ENCODE measurements around the gene RRP8. TPM values are rescaled to one million over a fixed set of nuclear protein-coding genes. Genes with fewer than 3 reads are reported as not detected.

The RRP8 gene
- polyA plus RNA-seq (2012; ENCODE audit: missing spikeins): 17.4 TPM

GRCh38 chr11:6603287-6604080 is at the start of gene RRP8, which contains the start of gene ILK:
Gene RRP8 (minus strand): TSS chr11:6603616. CDS start chr11:6603502, 114 bp downstream.
Gene ILK (plus strand): TSS chr11:6603774. CDS start chr11:6604272, 498 bp downstream.
- TF ChIP-seq TAF1 (IDR thresholded peaks at IDR 0.05; ENCODE audit: borderline replicate concordance, low read depth, low read length): peak; percentile 84
- TF ChIP-seq POLR2AphosphoS5 (IDR thresholded peaks at IDR 0.05; ENCODE audit: low read depth, low read length): peak; percentile 80
- peak; percentile 85 for TF ChIP-seq POLR2A (IDR thresholded peaks at IDR 0.05; ENCODE audit: low read depth, low read length)
- FAIRE-seq: peak; percentile 99
- DNase-seq (ENCODE audit: insufficient read length): peak; percentile 93

GRCh38 chr11:6653097-6653496 is 49.7 kb upstream of the RRP8 start:
- FAIRE-seq (no peak), DNase-seq (ENCODE audit: insufficient read length) (no peak)
- no peak for TF ChIP-seq POLR2AphosphoS5 (IDR thresholded peaks at IDR 0.05; ENCODE audit: low read depth, low read length)
- TF ChIP-seq POLR2A (IDR thresholded peaks at IDR 0.05; ENCODE audit: low read depth, low read length): no peak
- no peak for TF ChIP-seq TAF1 (IDR thresholded peaks at IDR 0.05; ENCODE audit: borderline replicate concordance, low read depth, low read length)

DNA sequence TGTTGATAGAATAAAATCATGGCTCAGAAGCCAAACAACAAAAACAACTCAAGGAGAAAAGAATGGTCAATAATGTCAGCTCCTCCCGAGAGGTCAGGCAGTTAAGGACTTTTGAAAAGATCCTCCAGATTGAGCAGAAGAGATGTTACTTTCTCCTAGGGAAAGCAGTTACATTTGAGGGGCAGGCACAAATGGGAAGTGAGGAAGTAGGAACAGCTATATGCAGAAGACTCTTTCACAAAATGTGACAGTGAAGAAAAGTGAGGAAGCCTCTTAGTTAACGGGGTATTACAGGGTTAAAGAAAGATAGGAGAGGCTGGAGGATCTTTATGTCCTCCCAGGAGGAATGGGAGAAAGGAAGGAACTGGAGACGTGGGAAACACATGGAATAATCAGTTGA is 48.8 kb upstream of the RRP8 start:
- no peak for FAIRE-seq
- no peak for DNase-seq (ENCODE audit: insufficient read length)
- no peak for TF ChIP-seq TAF1 (IDR thresholded peaks at IDR 0.05; ENCODE audit: borderline replicate concordance, low read depth, low read length)
- TF ChIP-seq POLR2AphosphoS5 (IDR thresholded peaks at IDR 0.05; ENCODE audit: low read depth, low read length): no peak
- no peak for TF ChIP-seq POLR2A (IDR thresholded peaks at IDR 0.05; ENCODE audit: low read depth, low read length)

- TF ChIP-seq POLR2AphosphoS5 (IDR thresholded peaks at IDR 0.05; ENCODE audit: low read depth, low read length) (no peak), POLR2A (IDR thresholded peaks at IDR 0.05; ENCODE audit: low read depth, low read length) (no peak)
- DNase-seq (ENCODE audit: insufficient read length) (no peak), FAIRE-seq (no peak)
Measured at GRCh38 chr11:6650980-6651379, 47.6 kb upstream of the RRP8 start.

DNA sequence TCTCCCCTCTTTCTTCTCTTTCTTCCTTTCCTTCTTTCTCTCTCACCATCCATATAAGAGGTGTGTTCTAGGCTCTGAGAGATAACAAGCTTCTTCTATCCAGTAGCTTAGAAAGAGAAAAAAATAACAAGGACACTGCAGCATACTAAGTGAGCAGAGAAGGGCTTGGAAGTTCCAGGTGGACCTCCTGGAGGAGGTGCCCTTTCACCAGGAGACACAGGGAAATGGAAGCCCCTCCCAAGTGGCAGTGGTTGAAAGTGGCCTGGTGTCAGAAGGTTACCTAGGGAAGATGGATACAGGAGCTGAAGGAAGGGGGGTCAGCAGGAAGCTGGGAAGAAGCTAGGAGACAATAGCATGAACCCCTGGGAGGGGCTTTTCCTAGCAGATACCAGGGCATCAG is 46.7 kb upstream of the RRP8 start:
- TF ChIP-seq TAF1 (IDR thresholded peaks at IDR 0.05; ENCODE audit: borderline replicate concordance, low read depth, low read length) (no peak), POLR2AphosphoS5 (IDR thresholded peaks at IDR 0.05; ENCODE audit: low read depth, low read length) (no peak), POLR2A (IDR thresholded peaks at IDR 0.05; ENCODE audit: low read depth, low read length) (no peak)
- no peak for DNase-seq (ENCODE audit: insufficient read length)
- FAIRE-seq: no peak

- FAIRE-seq: no peak
- TF ChIP-seq TAF1 (IDR thresholded peaks at IDR 0.05; ENCODE audit: borderline replicate concordance, low read depth, low read length): no peak
- no peak for DNase-seq (ENCODE audit: insufficient read length)
Measured at GRCh38 chr11:6648501-6648900, 45.1 kb upstream of the RRP8 start.

GRCh38 chr11:6647836-6648235 is 44.4 kb upstream of the RRP8 start:
- DNase-seq (ENCODE audit: insufficient read length): no peak
- no peak for TF ChIP-seq TAF1 (IDR thresholded peaks at IDR 0.05; ENCODE audit: borderline replicate concordance, low read depth, low read length)
- no peak for TF ChIP-seq POLR2AphosphoS5 (IDR thresholded peaks at IDR 0.05; ENCODE audit: low read depth, low read length)
- TF ChIP-seq POLR2A (IDR thresholded peaks at IDR 0.05; ENCODE audit: low read depth, low read length): no peak
- FAIRE-seq: no peak

DNA sequence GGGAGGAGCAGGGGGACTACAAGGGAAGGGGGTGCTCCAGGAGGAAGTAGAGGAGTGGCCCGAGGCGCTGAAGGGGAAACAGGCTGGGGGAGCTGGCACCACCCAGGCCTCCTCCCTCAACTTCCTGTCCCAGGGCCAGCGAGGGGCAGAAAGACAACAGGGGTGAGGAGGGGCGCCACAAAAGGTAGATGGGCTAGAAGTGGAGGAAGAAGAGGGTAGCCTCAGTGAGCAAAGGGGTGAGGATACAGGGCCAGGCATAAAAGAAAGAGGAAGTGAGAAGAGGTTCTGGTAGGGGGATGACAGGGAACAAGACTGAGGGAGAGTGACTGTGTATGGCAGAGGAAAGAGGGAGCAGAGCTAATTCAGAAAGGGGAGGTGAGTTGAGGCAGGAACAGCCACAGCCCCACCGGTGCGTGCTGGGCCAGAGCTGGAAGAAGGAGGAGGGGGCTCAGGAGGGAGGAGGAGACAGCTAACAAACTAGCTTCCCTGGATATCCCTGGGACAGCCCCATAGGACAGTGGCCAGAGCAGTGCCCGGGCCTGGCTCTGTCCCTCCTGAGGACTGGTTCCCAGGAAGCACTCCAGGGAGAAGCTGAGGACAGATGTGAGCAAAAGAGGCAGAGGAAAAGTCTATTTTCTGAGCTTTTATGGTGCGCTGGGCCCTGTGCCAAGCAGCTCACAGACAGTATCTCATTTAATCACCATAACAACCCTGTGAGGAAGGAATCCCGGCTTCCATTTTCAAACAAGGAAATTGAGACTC is 43.7 kb upstream of the RRP8 start:
- TF ChIP-seq TAF1 (IDR thresholded peaks at IDR 0.05; ENCODE audit: borderline replicate concordance, low read depth, low read length) (no peak), POLR2A (IDR thresholded peaks at IDR 0.05; ENCODE audit: low read depth, low read length) (no peak), POLR2AphosphoS5 (IDR thresholded peaks at IDR 0.05; ENCODE audit: low read depth, low read length) (no peak)
- DNase-seq (ENCODE audit: insufficient read length) (no peak), FAIRE-seq (peak; percentile 99)

- FAIRE-seq (no peak), DNase-seq (ENCODE audit: insufficient read length) (no peak)
- TF ChIP-seq POLR2A (IDR thresholded peaks at IDR 0.05; ENCODE audit: low read depth, low read length): no peak
- no peak for TF ChIP-seq TAF1 (IDR thresholded peaks at IDR 0.05; ENCODE audit: borderline replicate concordance, low read depth, low read length)
Measured at GRCh38 chr11:6646576-6646917, 43.1 kb upstream of the RRP8 start.

DNA sequence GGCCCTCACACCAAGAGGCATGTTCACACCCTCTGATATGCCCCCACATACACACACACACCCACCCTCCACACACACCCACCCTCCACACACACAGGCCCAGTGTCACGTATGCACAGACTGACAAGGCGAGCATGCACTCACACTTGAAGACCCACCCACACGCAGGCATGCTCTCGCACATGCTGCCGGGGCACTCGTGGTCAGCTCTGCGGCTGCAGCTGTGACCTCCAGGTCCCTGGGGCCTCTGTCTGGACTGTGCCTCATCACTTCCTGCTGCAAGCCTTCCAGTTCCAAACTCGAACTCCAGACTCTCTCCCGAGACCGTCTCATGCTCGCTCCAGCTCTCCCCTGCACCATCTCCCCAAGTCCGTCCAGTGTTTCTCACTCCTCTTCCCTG is 42.7 kb upstream of the RRP8 start:
- TF ChIP-seq POLR2AphosphoS5 (IDR thresholded peaks at IDR 0.05; ENCODE audit: low read depth, low read length): no peak
- TF ChIP-seq TAF1 (IDR thresholded peaks at IDR 0.05; ENCODE audit: borderline replicate concordance, low read depth, low read length): no peak
- no peak for TF ChIP-seq POLR2A (IDR thresholded peaks at IDR 0.05; ENCODE audit: low read depth, low read length)
- DNase-seq (ENCODE audit: insufficient read length) (no peak), FAIRE-seq (no peak)

DNA sequence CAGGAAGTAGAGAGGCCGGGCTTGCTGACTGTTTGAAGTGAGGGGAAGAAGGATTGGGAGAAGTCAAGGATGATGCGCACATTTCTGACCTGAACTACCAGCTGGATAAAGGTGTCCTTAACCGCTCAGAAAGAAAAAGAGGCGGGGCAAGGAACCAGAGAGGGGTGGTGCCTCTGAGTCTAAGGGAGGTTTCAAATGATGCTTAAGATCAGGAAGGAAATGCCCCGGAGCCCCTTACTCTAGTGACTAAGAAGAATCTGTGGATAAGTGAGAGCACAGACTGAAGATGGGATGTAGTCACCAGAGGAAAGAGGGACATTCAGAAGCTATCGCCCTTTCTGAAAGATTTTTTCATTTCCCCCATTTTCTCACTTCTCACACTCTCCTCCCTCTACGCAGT is 39.5 kb upstream of the RRP8 start:
- DNase-seq (ENCODE audit: insufficient read length): no peak
- no peak for FAIRE-seq
- TF ChIP-seq POLR2AphosphoS5 (IDR thresholded peaks at IDR 0.05; ENCODE audit: low read depth, low read length): no peak
- no peak for TF ChIP-seq TAF1 (IDR thresholded peaks at IDR 0.05; ENCODE audit: borderline replicate concordance, low read depth, low read length)
- no peak for TF ChIP-seq POLR2A (IDR thresholded peaks at IDR 0.05; ENCODE audit: low read depth, low read length)
